Endothelial cell of umbilical vein (primary cell): Measurements from ENCODE around the gene CHERP. TPM values are rescaled to one million over a fixed set of nuclear protein-coding genes. Genes with fewer than 3 reads are reported as not detected.
A peak's percentile ranks its signal among the peaks of the same experiment; 100 is the strongest.

Experiments used
- BruUV-seq: library from RNA; stranded (reverse); fragments of 400-500 nt; replicated peaks from 2 replicates; lab custom pipeline; 2021; lab: Mats Ljungman, UMichigan
- CTCF ChIA-PET: fragments of 300-600, 350-600 bp; sonication (Branson Sonifier 250); formaldehyde crosslinking; loops from one replicate; lab custom pipeline; 2021; ENCODE audit warnings: antibody characterized with exemption, inconsistent platforms; lab: Charles Lee
- POLR2A ChIA-PET: fragments of 300-600, 350-600 bp; sonication (Branson Sonifier 250); formaldehyde crosslinking; loops from one replicate; lab custom pipeline; 2021; ENCODE audit warnings: antibody characterized with exemption, inconsistent platforms; lab: Charles Lee
- DNase-seq: peaks from one replicate; pipeline ENCODE4 v3.0.0-alpha.2; 2011; ENCODE audit warnings: low read depth, low spot score
- FAIRE-seq: peaks from 2 replicates; lab custom pipeline; 2011; peaks lifted over from hg19 to GRCh38; lab: Jason Lieb, UNC
- H2AFZ ChIP-seq: 2 replicates; pipeline ENCODE4 v1.6.0; 2012; ENCODE audit warnings: low read depth, low read length, control low read depth, inconsistent platforms
- H3K27ac ChIP-seq: 2 replicates; pipeline ENCODE4 v1.5.1; 2011; ENCODE audit warnings: low read depth, mild to moderate bottlenecking, control low read depth, low read length, moderate library complexity; ENCODE audit not compliant: insufficient read depth
- H3K27me3 ChIP-seq, 2 experiments: 2 replicates each; pipeline versions ENCODE4 v1.6.0 to v1.6.1; 2011; ENCODE audit warnings: low read length in 2 of 2, mixed read lengths in 1 of 2; ENCODE audit not compliant: control insufficient read depth in 2 of 2, insufficient read depth in 2 of 2
- H3K36me3 ChIP-seq, 2 experiments: 2 replicates in 1 of 2; 3 replicates in 1 of 2; pipeline ENCODE4 v1.5.1; 2011; ENCODE audit warnings: low read length in 2 of 2, mild to moderate bottlenecking in 1 of 2, moderate library complexity in 1 of 2; ENCODE audit not compliant: control insufficient read depth in 2 of 2, insufficient read depth in 2 of 2; ENCODE audit errors: extremely low read depth in 1 of 2
- H3K4me1 ChIP-seq: 3 replicates; pipeline ENCODE4 v1.5.1; 2011; ENCODE audit warnings: mild to moderate bottlenecking, low read length; ENCODE audit not compliant: control insufficient read depth, insufficient read depth; ENCODE audit errors: extremely low read depth
- H3K4me2 ChIP-seq: 2 replicates; pipeline ENCODE4 v1.6.1; 2011; ENCODE audit warnings: low read length, control low read depth, mixed read lengths; ENCODE audit not compliant: insufficient read depth
- H3K4me3 ChIP-seq, 3 experiments: fragments of 200-600 bp in 1 of 3; sonication (generic), shearing (Covaris generic) in 1 of 3; replicated peaks in 1 of 3; 2 replicates each; pipeline ENCODE4 v1.5.1; 2011 to 2016; ENCODE audit warnings: control low read depth in 3 of 3, low read length in 3 of 3, mild to moderate bottlenecking in 2 of 3, inconsistent platforms in 1 of 3, low read depth in 1 of 3, moderate library complexity in 1 of 3; ENCODE audit not compliant: insufficient read depth in 1 of 3
- H3K79me2 ChIP-seq: 2 replicates; pipeline ENCODE4 v1.6.0; 2012; ENCODE audit warnings: low read length, inconsistent platforms; ENCODE audit not compliant: control insufficient read depth, insufficient read depth
- H3K9ac ChIP-seq: replicated peaks from 2 replicates; pipeline ENCODE3; 2011; ENCODE audit warnings: low read length, control low read depth; ENCODE audit not compliant: insufficient read depth; ENCODE audit errors: extremely low read depth
- H3K9me1 ChIP-seq: replicated peaks from 3 replicates; pipeline ENCODE4 v1.6.0; 2011; ENCODE audit warnings: mild to moderate bottlenecking, low read length; ENCODE audit not compliant: control insufficient read depth, insufficient read depth; ENCODE audit errors: extremely low read depth
- H3K9me3 ChIP-seq: replicated peaks from 2 replicates; pipeline ENCODE4 v1.5.1; 2012; ENCODE audit warnings: low read length, inconsistent platforms; ENCODE audit not compliant: control insufficient read depth, insufficient read depth
- H4K20me1 ChIP-seq: replicated peaks from 2 replicates; pipeline ENCODE3; 2011; ENCODE audit warnings: mild to moderate bottlenecking, low read length; ENCODE audit not compliant: control insufficient read depth, insufficient read depth; ENCODE audit errors: extremely low read depth
- CTCF ChIP-seq, 2 donors: IDR thresholded peaks; 1 replicate in 1 of 2; 2 replicates in 1 of 2; pipeline ENCODE4 v1.5.1; 2011; ENCODE audit warnings: low read length in 2 of 2, mild to moderate bottlenecking in 2 of 2, moderate library complexity in 2 of 2, control low read depth in 1 of 2, inconsistent platforms in 1 of 2, low read depth in 1 of 2; ENCODE audit not compliant: insufficient read depth in 1 of 2; ENCODE audit errors: extremely low read depth in 1 of 2
- EZH2 ChIP-seq: IDR thresholded peaks from 2 replicates; pipeline ENCODE4 v1.6.1; 2012; ENCODE audit warnings: borderline replicate concordance, low read depth, mild to moderate bottlenecking, moderate library complexity, low read length, inconsistent platforms; ENCODE audit not compliant: severe bottlenecking
- FOS ChIP-seq: IDR thresholded peaks from 2 replicates; pipeline ENCODE4 v1.6.1; 2011; ENCODE audit warnings: mild to moderate bottlenecking, low read length, moderate library complexity, borderline replicate concordance; ENCODE audit not compliant: insufficient read depth
- GATA2 ChIP-seq: IDR thresholded peaks from 2 replicates; pipeline ENCODE4 v1.7.0; 2011; ENCODE audit warnings: low read depth, mild to moderate bottlenecking, moderate library complexity, mixed read lengths, low read length; ENCODE audit not compliant: insufficient read length, insufficient read depth
- JUN ChIP-seq: IDR thresholded peaks from 2 replicates; pipeline ENCODE4 v1.6.1; 2011; ENCODE audit warnings: borderline replicate concordance, low read depth; ENCODE audit not compliant: insufficient read length, insufficient read depth
- MAX ChIP-seq: IDR thresholded peaks from 2 replicates; pipeline ENCODE4 v1.6.1; 2011; ENCODE audit not compliant: insufficient read depth, insufficient read length
- MYC ChIP-seq: IDR thresholded peaks from one replicate; pipeline ENCODE4 v1.6.1; 2011; ENCODE audit warnings: mild to moderate bottlenecking, low read depth, low read length
- POLR2A ChIP-seq: IDR thresholded peaks from 2 replicates; pipeline ENCODE4 v1.6.1; 2012; ENCODE audit warnings: low read depth, mild to moderate bottlenecking, control low read depth, low read length
- POLR2AphosphoS5 ChIP-seq: IDR thresholded peaks from 2 replicates; pipeline ENCODE4 v1.6.1; 2012; ENCODE audit warnings: low read depth, mild to moderate bottlenecking, control low read depth, low read length, moderate library complexity; ENCODE audit not compliant: insufficient read depth
- dilution Hi-C: fragments of 300-500 bp; cut with MboI; formaldehyde crosslinking; loops from one replicate; pipeline ENCODE4 v1.15.0; 2019; ENCODE audit warnings: low sequenced_read_pairs; ENCODE audit not compliant: extremely low pct_ligation_motif_present
- intact Hi-C: fragments of 100-400 bp; cut with micrococcal nuclease; formaldehyde crosslinking; loops from one replicate; pipeline ENCODE4 v1.10.0; 2022
- polyA plus RNA-seq, 4 experiments: library from polyadenylated mRNA; depleted of rRNA in 3 of 4; stranded (reverse) in 3 of 4; unstranded in 1 of 4; fragments of >200 nt; gene quantifications; 2 replicates each; pipeline versions ENCODE4 v1.2.1 to v1.2.3, GENCODE V29; 2011 to 2012; ENCODE audit warnings: missing spikeins in 1 of 4
- total RNA-seq: library from RNA; stranded (reverse); gene quantifications from 2 replicates; pipeline ENCODE4 v1.2.3, GENCODE V29; 2021

The CHERP gene
- total and polyA plus RNA-seq, 2 donors (not counting 3 experiments of a cell fraction or from before 2014, with no cell fraction given) = 8.9 to 53.9 TPM

- Histone ChIP-seq H3K36me3 (peaks cover 5 to 12% of the 10 kb centered on the region in 2 experiments), H3K4me3 (peak overlapping the region; percentile 54 to 73 (median 63)), H3K9me3 (no peaks in the 10 kb centered on the region), H3K4me1 (peaks cover 21% of the 10 kb centered on the region), H3K9ac (peak overlapping the region; percentile 64), H3K4me2 (peak overlapping the region; percentile 77), H3K9me1 (no peaks in the 10 kb centered on the region), H4K20me1 (no peaks in the 10 kb centered on the region), H2AFZ (peak overlapping the region; percentile 48), H3K27me3 (no peaks in the 10 kb centered on the region), H3K27ac (peak overlapping the region; percentile 73), H3K79me2 (peaks cover 49% of the 10 kb centered on the region)
- dilution Hi-C loops (no loop called here), intact Hi-C loops (no loop called here)
- BruUV-seq = no TSS peak
- DNase-seq = peak; percentile 21
- ChIA-PET POLR2A (no interaction called here), CTCF (no interaction called here)
- peak; percentile 54 for FAIRE-seq
- TF ChIP-seq MYC = no peak
These were observed 29.0 kb upstream of the CHERP start for GRCh38 chr19:16571283-16571682.

- ChIA-PET POLR2A (no interaction called here), CTCF (no interaction called here)
- no peak overlapping the region for H3K4me2 ChIP-seq
- dilution Hi-C loops = no loop called here
- peaks cover 5 to 8% of the 10 kb centered on the region in 2 experiments for H3K36me3 ChIP-seq
- FAIRE-seq (no peak), DNase-seq (no peak)
- H3K27ac ChIP-seq = no peak overlapping the region
- H3K4me1 ChIP-seq = peaks cover 25% of the 10 kb centered on the region
- TF ChIP-seq POLR2A (no peak), GATA2 (no peak), MYC (no peak), POLR2AphosphoS5 (no peak), EZH2 (no peak), JUN (no peak), FOS (no peak), MAX (no peak), CTCF (IDR thresholded peaks at IDR 0.05; ENCODE audit: extremely low read depth in 1 of 2, insufficient read depth in 1 of 2, low read depth in 1 of 2, low read length in 2 of 2) (no peak)
- no peak overlapping the region for H3K4me3 ChIP-seq
- intact Hi-C loops = no loop called here
- no TSS peak for BruUV-seq
- H2AFZ ChIP-seq = no peak overlapping the region
- no peaks in the 10 kb centered on the region for H4K20me1 ChIP-seq
- H3K9me1 ChIP-seq = no peaks in the 10 kb centered on the region
- no peaks in the 10 kb centered on the region for H3K27me3 ChIP-seq
- no peak overlapping the region for H3K9ac ChIP-seq
- H3K79me2 ChIP-seq = peaks cover 41% of the 10 kb centered on the region
- H3K9me3 ChIP-seq = no peaks in the 10 kb centered on the region
These were observed 27.5 kb upstream of the CHERP start for GRCh38 chr19:16569609-16570320.
